Keratinocyte (primary cell): ENCODE measurements around the gene KIRREL2. TPM values are rescaled to one million over a fixed set of nuclear protein-coding genes. Genes with fewer than 3 reads are reported as not detected.

Experiments used
- DNase-seq: peaks from one replicate; pipeline ENCODE4 v3.0.0-alpha.2; 2011; ENCODE audit warnings: low read depth, missing footprints, low spot score
- FAIRE-seq: peaks from 2 replicates; lab custom pipeline; 2011; peaks lifted over from hg19 to GRCh38; lab: Jason Lieb, UNC
- H2AFZ ChIP-seq: 2 replicates; pipeline ENCODE4 v1.6.0; 2012; ENCODE audit warnings: low read length, control low read depth, inconsistent platforms; ENCODE audit not compliant: control insufficient read depth
- H3K27ac ChIP-seq: 2 replicates; pipeline ENCODE4 v1.5.1; 2011; ENCODE audit warnings: low read length; ENCODE audit not compliant: control insufficient read depth, insufficient read depth
- H3K27me3 ChIP-seq: 3 replicates; pipeline ENCODE4 v1.6.0; 2011; ENCODE audit warnings: low read length; ENCODE audit not compliant: control insufficient read depth, insufficient read depth; ENCODE audit errors: extremely low read depth
- H3K36me3 ChIP-seq, 2 experiments: 2 replicates in 1 of 2; 3 replicates in 1 of 2; pipeline ENCODE4 v1.5.1; 2011; ENCODE audit warnings: low read length in 2 of 2, mild to moderate bottlenecking in 1 of 2; ENCODE audit not compliant: control insufficient read depth in 2 of 2, insufficient read depth in 2 of 2; ENCODE audit errors: extremely low read depth in 1 of 2
- H3K4me1 ChIP-seq: 3 replicates; pipeline ENCODE4 v1.5.1; 2011; ENCODE audit warnings: low read length; ENCODE audit not compliant: control insufficient read depth, insufficient read depth; ENCODE audit errors: extremely low read depth
- H3K4me2 ChIP-seq: 3 replicates; pipeline ENCODE4 v1.6.0; 2011; ENCODE audit warnings: low read depth, low read length; ENCODE audit not compliant: control insufficient read depth, insufficient read depth; ENCODE audit errors: extremely low read depth
- H3K4me3 ChIP-seq, 3 experiments: fragments of 200-600 bp in 1 of 3; sonication (generic) in 1 of 3; 2 replicates in 2 of 3; 3 replicates in 1 of 3; pipeline ENCODE4 v1.5.1; 2011 to 2016; ENCODE audit warnings: low read length in 3 of 3, mild to moderate bottlenecking in 3 of 3, control low read depth in 2 of 3, inconsistent platforms in 1 of 3, low read depth in 1 of 3, mixed read lengths in 1 of 3, mixed run types in 1 of 3, moderate library complexity in 1 of 3; ENCODE audit not compliant: control insufficient read depth in 2 of 3, insufficient read depth in 2 of 3; ENCODE audit errors: extremely low read depth in 1 of 3
- H3K79me2 ChIP-seq: 2 replicates; pipeline ENCODE4 v1.6.0; 2012; ENCODE audit warnings: low read length; ENCODE audit not compliant: control insufficient read depth, insufficient read depth
- H3K9ac ChIP-seq: 3 replicates; pipeline ENCODE4 v1.6.0; 2011; ENCODE audit warnings: low read length; ENCODE audit not compliant: control insufficient read depth, insufficient read depth; ENCODE audit errors: extremely low read depth
- H3K9me1 ChIP-seq: 3 replicates; pipeline ENCODE4 v1.6.0; 2011; ENCODE audit warnings: low read length; ENCODE audit not compliant: control insufficient read depth, insufficient read depth; ENCODE audit errors: extremely low read depth
- H3K9me3 ChIP-seq: 2 replicates; pipeline ENCODE4 v1.5.1; 2012; ENCODE audit warnings: low read depth, low read length; ENCODE audit not compliant: control insufficient read depth
- H4K20me1 ChIP-seq: 3 replicates; pipeline ENCODE4 v1.6.0; 2011; ENCODE audit warnings: low read length; ENCODE audit not compliant: control insufficient read depth, insufficient read depth; ENCODE audit errors: extremely low read depth
- CTCF ChIP-seq, 3 experiments: IDR thresholded peaks in 1 of 3; conservative IDR thresholded peaks in 1 of 3; optimal IDR thresholded peaks in 1 of 3; 2 replicates in 2 of 3; 3 replicates in 1 of 3; pipeline versions ENCODE3 to v1.5.1; 2011; ENCODE audit warnings: low read length in 3 of 3, mild to moderate bottlenecking in 3 of 3, moderate library complexity in 2 of 3, control low read depth in 1 of 3, inconsistent platforms in 1 of 3; ENCODE audit not compliant: insufficient read depth in 2 of 3; ENCODE audit errors: extremely low read depth in 1 of 3
- EZH2 ChIP-seq: IDR thresholded peaks from one replicate; pipeline ENCODE4 v1.6.1; 2012; ENCODE audit warnings: inconsistent platforms, mild to moderate bottlenecking, low read length, moderate library complexity
- dilution Hi-C: fragments of 300-500 bp; cut with MboI; formaldehyde crosslinking; loops from one replicate; pipeline ENCODE4 v1.7.0; 2020; ENCODE audit warnings: low sequenced_read_pairs; ENCODE audit not compliant: extremely low pct_ligation_motif_present
- polyA plus RNA-seq, 5 experiments: library from polyadenylated mRNA; depleted of rRNA in 3 of 5; stranded (reverse) in 3 of 5; stranded (forward) in 1 of 5; unstranded in 1 of 5; fragments of >200 nt; gene quantifications; 1 replicate in 1 of 5; 2 replicates in 3 of 5; 3 replicates in 1 of 5; pipeline versions ENCODE4 v1.2.1 to v1.2.3, GENCODE V29; 2011 to 2012; ENCODE audit warnings: missing spikeins in 2 of 5, low read depth in 1 of 5, low replicate concordance in 1 of 5

KIRREL2 gene
- polyA plus RNA-seq, 1 donor (not counting 4 experiments of a cell fraction or from before 2014, with no cell fraction given), result not detected

- Histone ChIP-seq H3K36me3 (peaks cover 7 to 17% of the 10 kb centered on the region in 2 experiments), H3K4me1 (peaks cover 30% of the 10 kb centered on the region), H3K27ac (peak overlapping the region; percentile 85), H3K27me3 (no peaks in the 10 kb centered on the region), H3K9ac (peak overlapping the region; percentile 90), H3K4me3 (peak overlapping the region; percentile 63 to 94 (median 87)), H2AFZ (peak overlapping the region; percentile 71), H4K20me1 (no peaks in the 10 kb centered on the region), H3K9me3 (no peaks in the 10 kb centered on the region), H3K79me2 (peaks cover 19% of the 10 kb centered on the region), H3K4me2 (peak overlapping the region; percentile 86), H3K9me1 (no peaks in the 10 kb centered on the region)
- no peak for TF ChIP-seq CTCF (optimal IDR thresholded peaks at IDR 0.05 in 1 of 3, IDR thresholded peaks at IDR 0.05 in 1 of 3, conservative IDR thresholded peaks at IDR 0.05 in 1 of 3; ENCODE audit: extremely low read depth in 1 of 3, insufficient read depth in 2 of 3, low read length in 3 of 3)
- no peak for TF ChIP-seq EZH2
- no peak for FAIRE-seq
- DNase-seq, result no peak
- dilution Hi-C loops, result no loop called here
Measured at GRCh38 chr19:35899547-35900214, 43.0 kb downstream of the KIRREL2 start.

- Histone ChIP-seq H3K79me2 (peaks cover 19% of the 10 kb centered on the region), H2AFZ (no peak overlapping the region), H3K36me3 (peaks cover 3 to 11% of the 10 kb centered on the region in 2 experiments), H3K4me1 (peaks cover 30% of the 10 kb centered on the region), H3K27me3 (no peaks in the 10 kb centered on the region), H3K4me2 (peak overlapping the region; percentile 86), H3K27ac (no peak overlapping the region), H3K9me3 (no peaks in the 10 kb centered on the region), H3K9ac (peak overlapping the region; percentile 90), H3K9me1 (no peaks in the 10 kb centered on the region), H3K4me3 (no peak overlapping the region), H4K20me1 (no peaks in the 10 kb centered on the region)
- dilution Hi-C loops, result no loop called here
- TF ChIP-seq EZH2, result no peak
- no peak for TF ChIP-seq CTCF (optimal IDR thresholded peaks at IDR 0.05 in 1 of 3, IDR thresholded peaks at IDR 0.05 in 1 of 3, conservative IDR thresholded peaks at IDR 0.05 in 1 of 3; ENCODE audit: extremely low read depth in 1 of 3, insufficient read depth in 2 of 3, low read length in 3 of 3)
- DNase-seq (no peak), FAIRE-seq (no peak)
Measured at GRCh38 chr19:35901055-35901644, 44.4 kb downstream of the KIRREL2 start.
